ENCODE data around the gene TTLL1.
"Not testable (repeated sequence)": the region's sequence is repeated elsewhere in the genome, so short reads cannot be mapped to it uniquely, and the experiment has no call there.

The TTLL1 gene

GRCh38 chr22:43110444-43110926, 21.3 kb upstream of the TTLL1 start, which contains the start of gene BIK:
TSS of gene BIK (plus strand) at chr22:43110750. CDS start at chr22:43124023, 13,273 bp downstream.
- DNase-seq (ENCODE audit: low spot score), result peak; percentile 54

DNA sequence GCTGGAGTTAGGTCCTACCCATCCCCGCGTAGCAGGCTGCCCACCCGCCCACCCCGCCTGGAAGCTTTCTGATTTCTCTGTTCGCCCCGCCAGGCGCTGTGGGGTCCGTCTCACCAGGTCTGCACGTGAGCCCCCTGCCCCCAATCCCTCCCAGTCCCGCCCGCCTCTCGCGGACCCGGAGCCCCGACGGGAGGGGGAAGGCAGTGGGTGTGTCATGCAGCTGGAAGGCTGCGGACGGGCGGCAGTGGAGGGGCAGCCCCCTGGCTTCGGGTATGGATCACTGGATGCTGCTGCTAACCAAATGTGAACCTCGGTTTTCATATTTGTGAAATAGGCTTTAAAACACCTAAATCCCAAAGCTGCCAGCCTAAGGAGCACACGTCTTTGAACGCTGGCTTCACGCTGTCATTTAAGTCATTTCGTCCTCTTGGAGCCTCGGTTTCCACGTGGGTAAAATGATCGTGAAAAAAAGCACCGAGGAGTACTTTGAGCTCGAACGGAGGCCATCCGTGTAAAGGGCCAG, 20.8 kb upstream of the TTLL1 start:
- DNase-seq (ENCODE audit: low spot score), result no peak

DNA sequence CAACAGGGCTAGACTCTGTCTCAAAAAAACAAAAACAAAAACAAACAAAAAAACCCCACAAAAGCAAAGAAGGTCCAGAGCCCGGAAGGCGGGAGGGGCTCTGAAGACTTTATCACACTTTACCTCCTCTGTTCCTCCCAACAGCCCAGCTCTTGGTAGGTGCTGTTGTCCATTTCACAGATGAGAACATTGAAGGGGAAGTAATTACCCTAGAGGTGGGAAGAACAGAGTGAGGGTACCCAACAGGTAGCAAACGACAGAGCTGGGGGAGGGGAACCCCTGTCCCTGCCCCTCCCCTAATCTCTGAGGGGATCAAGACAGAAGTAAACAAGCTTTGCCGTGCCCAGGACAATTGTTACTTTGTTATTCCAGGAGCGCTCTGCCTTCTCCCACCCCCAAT, 20.3 kb upstream of the TTLL1 start:
- DNase-seq (ENCODE audit: low spot score), result no peak

DNA sequence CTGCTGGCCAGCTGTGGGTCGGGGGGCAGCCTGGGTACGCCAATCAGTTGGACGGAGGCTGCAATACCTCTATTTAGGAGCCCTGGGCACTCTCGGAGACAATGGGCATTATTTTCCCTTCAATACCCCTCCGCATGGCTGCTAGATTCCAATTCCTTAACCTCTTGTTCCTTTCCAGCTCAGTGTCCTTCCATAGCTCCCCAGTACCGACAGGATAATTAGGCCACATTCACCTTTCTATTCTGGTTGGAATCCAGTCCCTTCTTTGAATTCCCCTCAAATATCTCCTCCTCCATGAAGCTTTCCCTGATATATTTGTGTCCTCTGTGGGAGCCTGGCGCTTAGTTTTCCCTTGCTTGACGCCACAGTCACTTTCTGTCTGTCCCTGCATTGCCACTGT, 17.1 kb upstream of the TTLL1 start:
- DNase-seq (ENCODE audit: low spot score), result no peak

GRCh38 chr22:43104950-43105349, 15.8 kb upstream of the TTLL1 start:
- DNase-seq (ENCODE audit: low spot score), result not testable (repeated sequence)

GRCh38 chr22:43104056-43104625, 14.9 kb upstream of the TTLL1 start:
- DNase-seq (ENCODE audit: low spot score), result peak; percentile 57

DNA sequence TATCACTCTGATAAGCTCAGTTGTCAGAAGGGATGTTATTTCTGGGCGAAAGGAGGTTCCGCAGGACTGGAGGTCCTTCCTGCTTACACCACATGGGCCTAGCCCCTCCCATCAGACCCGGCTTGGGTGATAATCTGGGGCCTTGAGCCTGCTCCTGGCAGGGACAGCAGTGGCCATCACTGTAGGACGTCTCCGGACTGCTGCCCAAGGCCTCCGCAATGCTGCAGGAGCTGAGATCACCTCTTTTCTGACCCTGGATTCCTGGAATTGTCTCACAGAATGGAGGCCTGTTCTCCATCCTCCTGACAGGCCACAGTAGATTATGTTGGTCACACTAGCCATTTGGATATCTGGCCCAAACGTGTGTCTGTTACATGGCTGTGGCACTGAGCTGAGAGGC, 12.1 kb upstream of the TTLL1 start:
- DNase-seq (ENCODE audit: low spot score), result no peak

GRCh38 chr22:43100225-43100624, 11.0 kb upstream of the TTLL1 start:
- no peak for DNase-seq (ENCODE audit: low spot score)

DNA sequence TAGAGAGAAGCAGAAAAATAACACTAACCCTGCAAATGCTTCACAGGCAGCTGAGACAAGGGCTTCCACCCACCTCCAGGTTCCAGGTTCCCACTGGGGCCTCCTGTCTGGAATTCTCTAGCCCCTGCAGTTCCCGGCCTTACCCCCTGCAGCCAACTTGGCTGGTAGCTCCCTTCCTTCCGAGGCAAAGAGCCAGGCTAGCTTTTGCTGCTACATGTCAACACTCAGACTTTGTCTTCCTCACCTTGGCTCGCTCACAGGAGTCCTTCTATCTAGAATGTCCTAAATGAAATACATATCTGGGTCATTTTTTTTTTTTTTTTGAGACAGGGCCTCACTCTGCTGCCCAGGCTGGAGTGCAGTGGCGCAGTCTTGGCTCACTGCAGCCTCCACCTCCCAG, 9.9 kb upstream of the TTLL1 start:
- no peak for DNase-seq (ENCODE audit: low spot score)

GRCh38 chr22:43098356-43098755, 9.2 kb upstream of the TTLL1 start:
- no peak for DNase-seq (ENCODE audit: low spot score)

GRCh38 chr22:43096420-43096819, 7.2 kb upstream of the TTLL1 start:
- DNase-seq (ENCODE audit: low spot score), result no peak

DNA sequence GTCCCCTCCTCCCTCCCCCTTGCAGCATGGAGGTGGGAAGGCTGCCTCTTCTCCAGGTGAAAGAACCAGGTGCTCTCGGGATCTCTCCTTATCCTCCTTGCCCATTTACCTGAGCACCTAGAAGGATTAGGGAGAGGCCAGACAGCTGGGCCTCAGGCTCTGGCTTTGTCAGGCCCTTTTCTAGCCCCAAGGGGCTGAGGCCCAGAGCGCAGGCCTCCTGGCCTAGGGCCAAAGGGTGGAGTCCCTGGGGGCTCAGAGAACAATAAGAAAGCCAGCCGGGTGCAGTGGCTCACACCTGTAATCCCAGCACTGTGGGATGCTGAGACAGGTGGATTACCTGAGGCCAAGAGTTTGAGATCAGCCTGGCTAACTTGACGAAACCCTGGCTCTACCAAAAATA, 5.4 kb upstream of the TTLL1 start:
- no peak for DNase-seq (ENCODE audit: low spot score)

- DNase-seq (ENCODE audit: low spot score), result no peak
Measured at GRCh38 chr22:43094085-43094484, 4.9 kb upstream of the TTLL1 start.

DNA sequence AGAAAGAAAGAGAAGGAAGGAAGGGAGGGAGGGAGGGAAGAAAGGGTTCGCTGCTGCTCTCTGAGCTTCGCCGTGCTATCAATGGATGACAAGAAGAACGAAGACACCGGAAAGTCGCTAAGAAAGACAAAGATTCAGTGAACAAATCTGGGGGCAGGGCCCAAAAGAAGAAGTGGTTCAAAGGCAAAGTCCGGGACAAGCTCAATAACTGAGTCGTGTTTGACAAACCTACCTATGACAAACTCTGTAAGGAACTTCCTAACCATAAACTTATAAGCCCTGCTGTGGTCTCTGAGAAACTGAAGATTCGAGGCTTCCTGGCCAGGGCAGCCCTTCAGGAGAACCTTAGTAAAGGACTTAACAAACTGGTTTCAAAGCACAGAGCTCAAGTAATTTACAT, 2.9 kb upstream of the TTLL1 start:
- DNase-seq (ENCODE audit: low spot score), result no peak

- peak; percentile 78 for DNase-seq (ENCODE audit: low spot score)
Measured at GRCh38 chr22:43090130-43090789, 1.1 kb upstream of the TTLL1 start.

GRCh38 chr22:43088627-43088983, 586 bp downstream of the TTLL1 start:
- DNase-seq (ENCODE audit: low spot score), result no peak

DNA sequence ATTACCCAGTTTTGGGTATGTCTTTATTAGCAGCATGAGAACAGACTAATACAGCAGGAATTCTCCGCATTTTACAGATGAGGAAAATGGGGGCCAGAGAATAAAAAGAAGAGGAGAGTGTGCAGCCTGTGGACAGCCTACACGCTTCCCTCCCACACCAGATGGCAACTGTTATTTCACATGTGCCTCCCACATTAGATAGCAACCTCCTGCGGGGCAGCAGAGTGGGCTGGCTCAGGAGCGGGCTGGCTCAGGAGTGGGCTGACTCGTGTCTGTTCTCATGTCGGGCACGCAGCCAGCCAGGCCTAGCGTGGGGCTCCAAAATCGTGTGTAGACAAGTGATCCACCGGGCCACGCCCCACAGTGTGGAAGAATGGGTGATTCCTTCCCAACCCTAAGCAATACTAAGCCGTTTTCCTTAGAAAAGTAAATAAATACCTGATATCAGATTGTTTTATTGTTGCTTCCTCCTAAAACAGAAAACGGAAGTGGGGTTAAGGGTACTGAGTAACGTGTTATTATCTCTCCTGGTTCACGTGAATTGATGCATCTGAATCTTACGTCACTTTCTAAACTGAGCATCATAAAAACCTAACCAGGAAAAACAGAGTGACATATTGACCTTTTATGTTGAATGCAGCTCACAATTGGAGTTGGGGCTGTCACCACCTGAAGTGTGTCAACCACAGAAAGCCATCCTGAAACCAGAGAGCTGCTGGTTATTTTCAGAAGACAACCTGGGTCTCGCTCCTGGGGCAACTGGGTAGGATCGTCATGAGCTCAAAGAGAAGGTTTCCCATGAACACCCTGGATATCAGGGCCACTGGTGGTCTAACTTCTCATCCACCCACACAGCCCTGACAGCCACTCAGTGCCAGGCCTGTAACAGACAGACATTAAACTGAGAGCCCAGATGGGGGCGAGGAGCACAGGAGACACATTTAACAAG, 3.3 kb downstream of the TTLL1 start:
- DNase-seq (ENCODE audit: low spot score), result no peak

DNA sequence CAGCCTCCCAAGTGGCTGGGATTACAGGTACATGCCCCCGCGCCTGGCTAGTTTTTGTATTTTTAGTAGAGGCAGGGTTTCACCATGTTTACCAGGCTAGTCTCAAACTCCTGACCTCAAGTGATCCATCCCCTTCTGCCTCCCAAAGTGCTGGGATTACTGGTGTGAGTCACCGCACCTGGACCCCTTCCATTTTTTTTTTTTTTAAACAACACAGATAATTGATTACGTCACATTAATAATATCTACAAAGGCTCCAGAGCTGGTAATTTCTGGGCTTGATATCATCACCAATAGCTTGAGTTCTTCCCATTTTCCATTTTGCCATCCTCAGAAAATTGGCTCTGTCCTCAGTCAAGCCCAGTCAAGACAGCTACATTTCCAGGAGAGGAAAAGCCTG, 7.2 kb downstream of the TTLL1 start:
- DNase-seq (ENCODE audit: low spot score), result no peak

GRCh38 chr22:43080616-43081015, 8.6 kb downstream of the TTLL1 start:
- DNase-seq (ENCODE audit: low spot score), result no peak

DNA sequence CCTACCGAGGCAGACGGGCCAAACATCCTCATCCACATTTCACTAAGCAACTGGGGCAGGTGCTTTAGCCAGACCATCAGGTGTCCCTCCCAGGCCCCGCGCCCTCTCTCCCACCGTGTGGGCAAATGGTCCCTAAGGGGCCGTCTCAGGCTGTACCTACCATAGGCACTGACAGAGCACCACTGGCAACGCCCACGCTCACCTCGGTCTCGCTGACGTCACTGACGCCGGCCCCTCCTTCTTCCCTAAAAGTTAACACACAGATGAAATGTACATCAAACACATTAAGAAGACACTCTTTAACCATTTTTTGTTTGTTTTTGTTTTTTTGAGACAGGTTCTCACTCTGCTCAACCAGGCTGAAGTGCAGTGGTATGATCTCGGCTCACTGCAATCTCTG, 9.4 kb downstream of the TTLL1 start:
- DNase-seq (ENCODE audit: low spot score), result no peak

DNA sequence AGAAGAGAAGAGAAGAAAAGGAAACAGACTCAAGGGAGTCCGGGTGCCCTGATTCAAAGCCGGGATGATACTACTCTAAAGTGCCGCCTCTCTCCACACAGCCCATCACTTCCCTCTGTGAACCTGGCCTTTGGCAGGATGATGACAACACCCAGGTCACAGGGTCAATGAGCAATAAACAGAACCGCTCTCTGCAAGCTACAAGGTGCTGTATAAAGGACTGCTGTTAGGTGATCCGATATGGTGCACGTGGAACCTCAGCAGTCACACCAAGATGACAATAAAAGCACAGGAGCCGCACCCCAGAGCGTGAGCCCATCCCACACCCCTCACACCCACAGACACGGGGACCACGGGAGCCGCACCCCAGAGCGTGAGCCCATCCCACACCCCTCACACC, 10.7 kb downstream of the TTLL1 start:
- DNase-seq (ENCODE audit: low spot score), result no peak

DNA sequence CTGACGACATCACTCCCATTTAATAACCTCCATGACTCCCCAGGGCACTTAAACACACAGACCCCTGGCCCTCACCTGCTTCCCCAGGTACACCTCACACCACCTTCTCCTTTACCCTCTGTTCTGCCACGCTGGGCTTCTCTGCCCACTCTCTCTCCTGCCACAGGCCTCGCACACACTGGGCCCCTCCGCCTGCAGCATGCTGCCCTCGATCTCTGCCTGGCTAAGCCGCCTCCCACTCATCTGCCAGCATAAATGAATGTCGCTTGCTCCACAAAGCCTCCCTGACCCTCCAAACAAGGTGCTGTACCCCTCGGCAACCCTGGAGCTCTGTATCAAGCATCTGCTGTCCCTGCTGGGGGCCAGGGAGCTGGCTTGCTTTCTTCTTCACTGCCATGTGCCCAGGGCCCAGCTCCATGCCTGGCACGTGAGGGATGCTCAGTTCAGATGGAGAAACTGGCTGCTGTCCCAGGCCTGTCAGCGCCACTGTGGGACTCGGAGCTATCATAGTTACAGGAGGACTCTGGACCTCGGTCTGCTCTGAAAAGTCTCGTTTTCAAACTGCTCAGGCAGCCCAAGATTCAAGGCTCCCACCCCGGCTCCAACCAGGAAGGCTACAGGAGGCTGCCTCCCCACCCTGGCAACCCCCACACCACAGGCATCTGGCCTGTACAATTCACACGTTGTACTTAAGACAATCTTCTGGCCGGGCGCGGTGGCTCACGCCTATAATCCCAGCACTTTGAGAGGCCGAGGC, 11.9 kb downstream of the TTLL1 start:
- no peak for DNase-seq (ENCODE audit: low spot score)
